CD8-positive, alpha-beta memory T cell (primary cell): ENCODE measurements around the gene STARD3NL. TPM values are rescaled to one million over a fixed set of nuclear protein-coding genes. Genes with fewer than 3 reads are reported as not detected.
"Not testable (repeated sequence)": the region's sequence is repeated elsewhere in the genome, so short reads cannot be mapped to it uniquely, and the experiment has no call there.

Source experiments
- CTCF ChIA-PET: fragments of 350-600 bp; sonication (Branson Sonifier 250); formaldehyde crosslinking; loops from one replicate; lab custom pipeline; 2021; ENCODE audit warnings: antibody characterized with exemption; lab: Charles Lee
- POLR2A ChIA-PET: fragments of 350-600 bp; sonication (Branson Sonifier 250); formaldehyde crosslinking; loops from one replicate; lab custom pipeline; 2021; ENCODE audit warnings: antibody characterized with exemption; lab: Charles Lee
- DNase-seq, 5 donors: peaks; one replicate each; pipeline versions ENCODE4 v3.0.0 to v3.0.0-alpha.2; 2020 to 2022; ENCODE audit warnings: mixed read lengths in 1 of 5
- H3K27ac ChIP-seq: one replicate; pipeline ENCODE4 v1.7.0; 2013; ENCODE audit warnings: low read depth, mild to moderate bottlenecking, low read length, moderate library complexity
- H3K27me3 ChIP-seq: 2 replicates; pipeline ENCODE4 v1.7.0; 2013; ENCODE audit warnings: low read length, mild to moderate bottlenecking; ENCODE audit not compliant: insufficient read depth, poor library complexity, severe bottlenecking
- H3K36me3 ChIP-seq: 2 replicates; pipeline ENCODE4 v1.7.0; 2013; ENCODE audit warnings: mild to moderate bottlenecking, low read length, moderate library complexity; ENCODE audit not compliant: insufficient read depth
- H3K4me1 ChIP-seq: 2 replicates; pipeline ENCODE4 v1.7.0; 2013; ENCODE audit warnings: mild to moderate bottlenecking, low read length, moderate library complexity; ENCODE audit not compliant: insufficient read depth
- H3K4me3 ChIP-seq: 2 replicates; pipeline ENCODE4 v1.7.0; 2013; ENCODE audit warnings: mild to moderate bottlenecking, low read length
- H3K9me3 ChIP-seq: 2 replicates; pipeline ENCODE4 v1.7.0; 2013; ENCODE audit warnings: mild to moderate bottlenecking, low read length
- H3K27ac Mint-ChIP-seq, 8 donors: one replicate each; pipeline ENCODE4 v1.8.0; 2020 to 2021; ENCODE audit warnings: mixed read lengths in 8 of 8, mild to moderate bottlenecking in 6 of 8, inconsistent platforms in 3 of 8, moderate library complexity in 3 of 8
- H3K27me3 Mint-ChIP-seq, 2 donors: one replicate each; pipeline ENCODE4 v1.8.0; 2020 to 2021; ENCODE audit warnings: mixed read lengths in 2 of 2, mild to moderate bottlenecking in 1 of 2, moderate library complexity in 1 of 2
- H3K36me3 Mint-ChIP-seq, 3 donors: one replicate each; pipeline ENCODE4 v1.8.0; 2020 to 2021; ENCODE audit warnings: mixed read lengths in 3 of 3, inconsistent platforms in 1 of 3, mild to moderate bottlenecking in 1 of 3
- H3K4me1 Mint-ChIP-seq, 3 donors: one replicate each; pipeline ENCODE4 v1.8.0; 2020 to 2021; ENCODE audit warnings: mixed read lengths in 3 of 3, inconsistent platforms in 1 of 3, mild to moderate bottlenecking in 1 of 3
- H3K4me3 Mint-ChIP-seq, 7 donors: one replicate each; pipeline ENCODE4 v1.8.0; 2020 to 2021; ENCODE audit warnings: mixed read lengths in 7 of 7, mild to moderate bottlenecking in 6 of 7, moderate library complexity in 4 of 7, inconsistent platforms in 2 of 7
- H3K9me3 Mint-ChIP-seq, 5 donors: one replicate each; pipeline ENCODE4 v1.8.0; 2020 to 2022; ENCODE audit warnings: mixed read lengths in 5 of 5, mild to moderate bottlenecking in 3 of 5, moderate library complexity in 2 of 5, inconsistent platforms in 1 of 5
- polyA plus RNA-seq: library from polyadenylated mRNA; unstranded; fragments of 300-500 nt; fragmentation: Illumina TruSeq; gene quantifications from one replicate; pipeline ENCODE4 v1.2.3, GENCODE V29; 2021
- total RNA-seq, 2 experiments: library from RNA; stranded (reverse); gene quantifications; one replicate each; pipeline ENCODE4 v1.2.3, GENCODE V29; 2021

Gene STARD3NL
- total and polyA plus RNA-seq, 3 experiments from 2014 or later: 41.5 to 54.2 (median 43.8) TPM

- H3K4me1 Mint-ChIP-seq: peaks cover 81 to 86% (median 81%) of the 10 kb centered on the region in 3 donors
- H3K4me3 ChIP-seq: no peak overlapping the region
- peak overlapping the region; percentile 82 to 99 (median 94) for H3K27ac Mint-ChIP-seq
- H3K27me3 ChIP-seq: no peaks in the 10 kb centered on the region
- no peaks in the 10 kb centered on the region for H3K9me3 Mint-ChIP-seq
- no peak overlapping the region for H3K27ac ChIP-seq
- ChIA-PET POLR2A (no interaction called here), CTCF (interaction anchor here (0.6 to 3.0 kb wide), 5 partner anchors 21 to 126 kb away, joined by 3 to 10 read pairs (median 4); no protein-coding TSS in a partner anchor)
- H3K4me3 Mint-ChIP-seq: peak overlapping the region; percentile 50 to 98 (median 71)
- H3K4me1 ChIP-seq: peaks cover 45% of the 10 kb centered on the region
- no peaks in the 10 kb centered on the region for H3K9me3 ChIP-seq
- peaks cover 10% of the 10 kb centered on the region for H3K36me3 ChIP-seq
- peaks cover 44 to 86% (median 66%) of the 10 kb centered on the region in 3 donors for H3K36me3 Mint-ChIP-seq
- DNase-seq: no peak
- H3K27me3 Mint-ChIP-seq: peaks cover 0 to 2% of the 10 kb centered on the region in 2 donors
Measured at GRCh38 chr7:38241071-38241470, 63.0 kb downstream of the STARD3NL start.

- Mint-ChIP-seq H3K4me3 (peak overlapping the region; percentile 64 to 98 (median 83)), H3K36me3 (peaks cover 46 to 89% (median 67%) of the 10 kb centered on the region in 3 donors), H3K27ac (peak overlapping the region; percentile 86 to 99 (median 97)), H3K4me1 (peaks cover 79 to 86% (median 81%) of the 10 kb centered on the region in 3 donors), H3K9me3 (no peaks in the 10 kb centered on the region), H3K27me3 (peaks cover 0 to 2% of the 10 kb centered on the region in 2 donors)
- ChIA-PET POLR2A (no interaction called here), CTCF (interaction anchor here (1.3 to 3.0 kb wide), 3 partner anchors 27 to 121 kb away, joined by 3 to 10 read pairs (median 4); no protein-coding TSS in a partner anchor)
- peak in 1 of 5 donors; percentile 54 for DNase-seq
- H3K4me1 ChIP-seq: peaks cover 44% of the 10 kb centered on the region
- H3K9me3 ChIP-seq: no peaks in the 10 kb centered on the region
- H3K36me3 ChIP-seq: peaks cover 10% of the 10 kb centered on the region
- H3K27ac ChIP-seq: peak overlapping the region; percentile 14
- no peaks in the 10 kb centered on the region for H3K27me3 ChIP-seq
- H3K4me3 ChIP-seq: no peak overlapping the region
Measured at GRCh38 chr7:38242814-38243213, 64.8 kb downstream of the STARD3NL start.

GRCh38 chr7:38243345-38243744 lies 65.3 kb downstream of the STARD3NL start:
- H3K9me3 Mint-ChIP-seq, H3K27me3 Mint-ChIP-seq, H3K36me3 ChIP-seq, DNase-seq, POLR2A ChIA-PET, H3K27me3 ChIP-seq, H3K4me3 ChIP-seq, H3K9me3 ChIP-seq, CTCF ChIA-PET: not testable (repeated sequence)
- Mint-ChIP-seq H3K27ac (peak overlapping the region; percentile 86 to 99 (median 97)), H3K4me1 (peaks cover 80 to 86% (median 81%) of the 10 kb centered on the region in 3 donors), H3K36me3 (peaks cover 49 to 89% (median 72%) of the 10 kb centered on the region in 3 donors), H3K4me3 (peak overlapping the region; percentile 64 to 98 (median 83))
- Histone ChIP-seq H3K27ac (peak overlapping the region; percentile 13), H3K4me1 (peaks cover 40% of the 10 kb centered on the region)

GRCh38 chr7:38244516-38244915 lies 66.5 kb downstream of the STARD3NL start:
- H3K27ac Mint-ChIP-seq: peak overlapping the region; percentile 90 to 99 (median 96)
- Histone ChIP-seq H3K4me1 (peaks cover 36% of the 10 kb centered on the region), H3K4me3 (no peak overlapping the region), H3K36me3 (peaks cover 10% of the 10 kb centered on the region), H3K27me3 (no peaks in the 10 kb centered on the region), H3K27ac (no peak overlapping the region), H3K9me3 (no peaks in the 10 kb centered on the region)
- DNase-seq: no peak
- H3K9me3 Mint-ChIP-seq: no peaks in the 10 kb centered on the region
- H3K4me3 Mint-ChIP-seq: peak overlapping the region; percentile 54 to 98 (median 79)
- peaks cover 49 to 90% (median 74%) of the 10 kb centered on the region in 3 donors for H3K36me3 Mint-ChIP-seq
- ChIA-PET POLR2A (no interaction called here), CTCF (no interaction called here)
- H3K27me3 Mint-ChIP-seq: peaks cover 0 to 2% of the 10 kb centered on the region in 2 donors
- H3K4me1 Mint-ChIP-seq: peaks cover 80 to 84% (median 80%) of the 10 kb centered on the region in 3 donors

- Mint-ChIP-seq H3K4me3 (peak overlapping the region; percentile 46 to 98 (median 79)), H3K27ac (peak overlapping the region; percentile 90 to 99 (median 96)), H3K27me3 (peaks cover 0 to 2% of the 10 kb centered on the region in 2 donors), H3K9me3 (no peaks in the 10 kb centered on the region), H3K4me1 (peaks cover 78 to 84% (median 84%) of the 10 kb centered on the region in 3 donors), H3K36me3 (peaks cover 48 to 93% (median 79%) of the 10 kb centered on the region in 3 donors)
- Histone ChIP-seq H3K4me1 (peaks cover 35% of the 10 kb centered on the region), H3K4me3 (no peak overlapping the region), H3K9me3 (no peaks in the 10 kb centered on the region), H3K27ac (peak overlapping the region; percentile 44), H3K36me3 (peaks cover 10% of the 10 kb centered on the region), H3K27me3 (no peaks in the 10 kb centered on the region)
- ChIA-PET CTCF (interaction anchor here (0.9 kb wide), 1 partner anchor 28 kb away, joined by 3 read pairs; no protein-coding TSS in a partner anchor), POLR2A (interaction anchor here (1.3 to 2.8 kb wide), 2 partner anchors 13 to 90 kb away, joined by 3 to 7 read pairs; no protein-coding TSS in a partner anchor)
- peak in 2 of 5 donors; percentile 45 to 53 for DNase-seq
Measured at GRCh38 chr7:38245409-38245977, 67.4 kb downstream of the STARD3NL start.

GRCh38 chr7:38248069-38248567 lies 70.1 kb downstream of the STARD3NL start:
- peak overlapping the region; percentile 5 for H3K27ac ChIP-seq
- no peak overlapping the region for H3K4me3 ChIP-seq

DNA sequence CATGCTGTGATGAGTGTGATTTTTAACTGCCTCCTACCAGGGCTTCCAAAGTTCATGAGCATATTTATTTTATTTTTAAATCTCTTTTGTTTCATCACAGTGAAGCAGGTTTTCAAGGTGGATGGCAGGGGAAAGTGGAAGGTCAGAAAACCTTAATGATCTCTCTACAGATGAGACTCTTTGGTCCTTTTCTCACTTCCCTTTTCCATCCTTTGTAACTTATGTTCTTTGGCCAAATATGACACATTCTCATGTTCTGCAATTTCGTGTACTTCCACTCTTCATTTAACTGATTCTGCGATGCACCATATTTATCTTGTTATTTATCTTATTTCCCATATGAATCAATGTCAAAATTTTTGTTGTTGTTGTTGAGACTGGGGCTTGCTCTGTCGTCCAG lies 71.8 kb downstream of the STARD3NL start:
- H3K4me1 Mint-ChIP-seq: peaks cover 45 to 70% (median 63%) of the 10 kb centered on the region in 3 donors
- peak overlapping the region; percentile 68 to 99 (median 88) for H3K27ac Mint-ChIP-seq
- H3K36me3 ChIP-seq, H3K9me3 Mint-ChIP-seq, CTCF ChIA-PET, H3K9me3 ChIP-seq, POLR2A ChIA-PET, H3K27me3 Mint-ChIP-seq, DNase-seq, H3K4me3 ChIP-seq, H3K27me3 ChIP-seq, H3K27ac ChIP-seq: not testable (repeated sequence)
- peaks cover 22% of the 10 kb centered on the region for H3K4me1 ChIP-seq
- H3K4me3 Mint-ChIP-seq: peak overlapping the region; percentile 78 to 98 (median 85)
- peaks cover 29 to 72% (median 65%) of the 10 kb centered on the region in 3 donors for H3K36me3 Mint-ChIP-seq

More at GRCh38 chr7:38248069-38248567, 70.1 kb downstream of the STARD3NL start:
- no peak for DNase-seq
- no peaks in the 10 kb centered on the region for H3K27me3 ChIP-seq
- no peaks in the 10 kb centered on the region for H3K9me3 ChIP-seq
- peaks cover 5% of the 10 kb centered on the region for H3K36me3 ChIP-seq
- Mint-ChIP-seq H3K4me3 (peak overlapping the region; percentile 78 to 98 (median 83)), H3K27me3 (no peaks in the 10 kb centered on the region), H3K27ac (peak overlapping the region; percentile 40 to 99 (median 94)), H3K36me3 (peaks cover 41 to 83% (median 78%) of the 10 kb centered on the region in 3 donors), H3K9me3 (no peaks in the 10 kb centered on the region), H3K4me1 (peaks cover 60 to 77% (median 74%) of the 10 kb centered on the region in 3 donors)
- POLR2A ChIA-PET: interaction anchor here (2.8 kb wide), 1 partner anchor 15 kb away, joined by 7 read pairs; no protein-coding TSS in a partner anchor
- CTCF ChIA-PET: interaction anchor here (1.4 to 2.6 kb wide), 2 partner anchors 14 to 83 kb away, joined by 3 to 9 read pairs; no protein-coding TSS in a partner anchor
- H3K4me1 ChIP-seq: peaks cover 29% of the 10 kb centered on the region

DNA sequence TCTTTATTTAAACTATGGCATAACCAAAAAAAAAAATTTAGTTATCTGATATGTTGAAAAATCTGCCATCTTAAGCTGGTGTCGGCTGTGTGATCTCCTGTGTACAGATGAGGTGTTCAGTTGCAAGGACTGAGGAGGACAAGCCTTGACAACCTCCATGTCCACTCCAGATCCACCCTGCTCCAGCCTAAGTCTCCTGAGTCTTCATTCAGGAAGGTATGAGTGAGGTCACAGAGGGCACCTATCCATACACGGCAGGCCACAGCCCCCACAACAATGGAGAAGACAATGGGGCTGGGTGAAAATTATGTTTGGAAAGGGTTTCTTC lies 79.3 kb downstream of the STARD3NL start:
- ChIA-PET CTCF (no interaction called here), POLR2A (no interaction called here)
- no peaks in the 10 kb centered on the region for H3K9me3 ChIP-seq
- no peaks in the 10 kb centered on the region for H3K4me1 ChIP-seq
- no peaks in the 10 kb centered on the region for H3K36me3 ChIP-seq
- no peaks in the 10 kb centered on the region for H3K27me3 ChIP-seq
- peak overlapping the region; percentile 31 for H3K27ac ChIP-seq
- peaks cover 1 to 42% (median 11%) of the 10 kb centered on the region in 3 donors for H3K36me3 Mint-ChIP-seq
- H3K4me1 Mint-ChIP-seq: peaks cover 27 to 50% (median 29%) of the 10 kb centered on the region in 3 donors
- H3K27me3 Mint-ChIP-seq: no peaks in the 10 kb centered on the region
- DNase-seq: no peak
- no peak overlapping the region for H3K4me3 ChIP-seq
- peak overlapping the region in 7 of 8 donors; percentile 57 to 92 (median 77) for H3K27ac Mint-ChIP-seq
- H3K9me3 Mint-ChIP-seq: no peaks in the 10 kb centered on the region
- H3K4me3 Mint-ChIP-seq: peak overlapping the region in 5 of 7 donors; percentile 15 to 79 (median 32)
